ENCODE data around the gene GPR107. TPM values are rescaled to one million over a fixed set of nuclear protein-coding genes. Genes with fewer than 3 reads are reported as not detected.

GPR107 gene
- total RNA-seq, 1 experiment from 2014 or later, result 77.4 TPM

GRCh38 chr9:130186839-130187522 lies 133.3 kb downstream of the GPR107 start:
- Histone ChIP-seq H3K4me3 (peak overlapping the region; percentile 55), H2AFZ (peak overlapping the region; percentile 71; the same call in 1 of the 2 replicates), H3K36me3 (ENCODE audit: low read depth) (no peaks in the 10 kb centered on the region), H3K79me2 (ENCODE audit: low read depth) (peaks cover 24% of the 10 kb centered on the region), H3K4me1 (replicated peaks; ENCODE audit: insufficient read depth) (peaks cover 11% of the 10 kb centered on the region), H3K4me2 (peak overlapping the region; percentile 91), H4K20me1 (ENCODE audit: insufficient read depth) (peaks cover 22% of the 10 kb centered on the region), H3K27me3 (ENCODE audit: insufficient read depth, low read depth) (no peaks in the 10 kb centered on the region), H3K9me2 (ENCODE audit: insufficient read depth) (no peaks in the 10 kb centered on the region), H3F3A (ENCODE audit: insufficient read depth, low read depth) (no peaks in the 10 kb centered on the region), H3K27ac (no peak overlapping the region), H3K9me3 (ENCODE audit: insufficient read depth, low read depth) (no peaks in the 10 kb centered on the region)
- TSS peak; percentile 39 for BruUV-seq (replicated peaks)
- POLR2A ChIA-PET (ENCODE audit: unreplicated experiment), result interaction anchor here (0.5 kb wide), 1 partner anchor 82 kb away, joined by 3 read pairs; no protein-coding TSS in a partner anchor
- CTCF ChIA-PET, result interaction anchor here (0.5 kb wide), 1 partner anchor 12 kb away, joined by 3 read pairs; no protein-coding TSS in a partner anchor
- peak; percentile 75 to 86 for DNase-seq
- no peak for TF ChIP-seq EZH2 (IDR thresholded peaks at IDR 0.05; ENCODE audit: low read depth)
- TF ChIP-seq CTCF (conservative IDR thresholded peaks at IDR 0.05), result no peak
- intact Hi-C loops (cut with micrococcal nuclease; ENCODE audit: unreplicated experiment), result loop anchor here (2.0 kb wide), 2 partner anchors 58 to 68 kb away; no protein-coding TSS in a partner anchor

- peak overlapping the region; percentile 55; the same call in 1 of the 2 replicates for H3K4me3 ChIP-seq
- ChIA-PET POLR2A (ENCODE audit: unreplicated experiment) (no interaction called here), CTCF (interaction anchor here (0.5 kb wide), 1 partner anchor 13 kb away, joined by 3 read pairs; no protein-coding TSS in a partner anchor)
- H3K27ac ChIP-seq, result no peak overlapping the region
- H2AFZ ChIP-seq, result 0 out of 2 replicates have a peak overlapping the region, but pooled peaks have one; percentile 71
- peak overlapping the region; percentile 91 for H3K4me2 ChIP-seq
- H3K27me3 ChIP-seq (ENCODE audit: insufficient read depth, low read depth), result no peaks in the 10 kb centered on the region
- H3F3A ChIP-seq (ENCODE audit: insufficient read depth, low read depth), result no peaks in the 10 kb centered on the region
- BruUV-seq (replicated peaks), result no TSS peak
- no peaks in the 10 kb centered on the region for H3K36me3 ChIP-seq (ENCODE audit: low read depth)
- peaks cover 11% of the 10 kb centered on the region for H3K4me1 ChIP-seq (replicated peaks; ENCODE audit: insufficient read depth)
- no peaks in the 10 kb centered on the region for H3K9me2 ChIP-seq (ENCODE audit: insufficient read depth)
- intact Hi-C loops (cut with micrococcal nuclease; ENCODE audit: unreplicated experiment), result loop anchor here (2.0 kb wide), 2 partner anchors 59 to 69 kb away; no protein-coding TSS in a partner anchor
- no peak for DNase-seq
- H3K9me3 ChIP-seq (ENCODE audit: insufficient read depth, low read depth), result no peaks in the 10 kb centered on the region
- TF ChIP-seq EZH2 (IDR thresholded peaks at IDR 0.05; ENCODE audit: low read depth) (no peak), CTCF (conservative IDR thresholded peaks at IDR 0.05) (no peak)
- H3K79me2 ChIP-seq (ENCODE audit: low read depth), result peaks cover 24% of the 10 kb centered on the region
- H4K20me1 ChIP-seq (ENCODE audit: insufficient read depth), result peaks cover 22% of the 10 kb centered on the region
These were observed 133.8 kb downstream of the GPR107 start for GRCh38 chr9:130187523-130187846.

GRCh38 chr9:130188860-130189481 lies 135.3 kb downstream of the GPR107 start:
- Histone ChIP-seq H3K36me3 (ENCODE audit: low read depth) (no peaks in the 10 kb centered on the region), H3K4me2 (no peak overlapping the region), H3K27ac (no peak overlapping the region), H3K27me3 (ENCODE audit: insufficient read depth, low read depth) (no peaks in the 10 kb centered on the region), H3K9me2 (ENCODE audit: insufficient read depth) (no peaks in the 10 kb centered on the region), H2AFZ (no peak overlapping the region), H3K4me3 (no peak overlapping the region), H3K4me1 (replicated peaks; ENCODE audit: insufficient read depth) (peaks cover 11% of the 10 kb centered on the region), H3K9me3 (ENCODE audit: insufficient read depth, low read depth) (no peaks in the 10 kb centered on the region), H4K20me1 (ENCODE audit: insufficient read depth) (peaks cover 22% of the 10 kb centered on the region; the same call in 1 of the 2 replicates), H3K79me2 (ENCODE audit: low read depth) (peaks cover 24% of the 10 kb centered on the region), H3F3A (ENCODE audit: insufficient read depth, low read depth) (no peaks in the 10 kb centered on the region)
- TF ChIP-seq EZH2 (IDR thresholded peaks at IDR 0.05; ENCODE audit: low read depth) (no peak), CTCF (conservative IDR thresholded peaks at IDR 0.05) (no peak)
- BruUV-seq (replicated peaks), result no TSS peak
- CTCF ChIA-PET, result no interaction called here
- POLR2A ChIA-PET (ENCODE audit: unreplicated experiment), result interaction anchor here (0.7 kb wide), 1 partner anchor 10 kb away, joined by 12 read pairs; no protein-coding TSS in a partner anchor
- intact Hi-C loops (cut with micrococcal nuclease; ENCODE audit: unreplicated experiment), result no loop called here
- no peak for DNase-seq

Other genes with a start within 250 kb of the GPR107 start
- gene TOR1A, start 229.8 kb upstream of the GPR107 start, total RNA-seq (2021), result 33.8 and 43.5 TPM in 2 replicates
- gene C9orf78, start 218.6 kb upstream of the GPR107 start, total RNA-seq (2021), result 39.2 and 51.7 TPM in 2 replicates
- 22.1 and 27.8 TPM in 2 replicates for gene USP20, start 218.4 kb upstream of the GPR107 start, total RNA-seq (2021)
- gene FNBP1, start 10.7 kb upstream of the GPR107 start, total RNA-seq (2021), result 68.2 and 80.7 TPM in 2 replicates
- 53.0 and 59.2 TPM in 2 replicates for gene NCS1, start 118.5 kb downstream of the GPR107 start, total RNA-seq (2021)
- gene HMCN2, start 211.9 kb downstream of the GPR107 start, total RNA-seq (2021), result 1.6 and 3.1 TPM in 2 replicates

Data from PC-9 (cell line).